NB4 (cell line): ENCODE results near the gene ANKRD6.
A peak's percentile ranks its signal among the peaks of the same experiment; 100 is the strongest.
"Not testable (repeated sequence)": the region's sequence is repeated elsewhere in the genome, so short reads cannot be mapped to it uniquely, and the experiment has no call there.

Experiments used
- DNase-seq: peaks from one replicate; pipeline ENCODE4 v3.0.0; 2010; ENCODE audit warnings: low read depth
- H3K4me3 ChIP-seq: one replicate; pipeline ENCODE4 v1.5.1; 2011; ENCODE audit warnings: mild to moderate bottlenecking, low read depth, low read length, moderate library complexity
- CTCF ChIP-seq: IDR thresholded peaks from one replicate; pipeline ENCODE4 v1.5.1; 2012; ENCODE audit warnings: low read depth, low read length
- MAX ChIP-seq: IDR thresholded peaks from 2 replicates; pipeline ENCODE4 v1.6.1; 2011; ENCODE audit warnings: low read depth, low read length
- MYC ChIP-seq: IDR thresholded peaks from 2 replicates; pipeline ENCODE4 v1.6.1; 2011; ENCODE audit warnings: low read depth, low read length
- POLR2A ChIP-seq: IDR thresholded peaks from 2 replicates; pipeline ENCODE4 v1.6.1; 2011; ENCODE audit warnings: mild to moderate bottlenecking; ENCODE audit not compliant: insufficient read length; ENCODE audit errors: extremely low read depth

The ANKRD6 gene

GRCh38 chr6:89615882-89616281, 182.9 kb downstream of the ANKRD6 start:
- TF ChIP-seq MAX (no peak), POLR2A (no peak), CTCF (no peak), MYC (no peak)
- no peak overlapping the region for H3K4me3 ChIP-seq
- no peak for DNase-seq

GRCh38 chr6:89616531-89616930, 183.6 kb downstream of the ANKRD6 start:
- no peak for DNase-seq
- no peak overlapping the region for H3K4me3 ChIP-seq
- TF ChIP-seq CTCF = no peak

- TF ChIP-seq MYC (no peak), CTCF (no peak), MAX (no peak), POLR2A (no peak)
- no peak overlapping the region for H3K4me3 ChIP-seq
Observed at GRCh38 chr6:89618026-89618425, 185.1 kb downstream of the ANKRD6 start.

GRCh38 chr6:89619567-89619966, 186.6 kb downstream of the ANKRD6 start:
- no peak for DNase-seq
- no peak for TF ChIP-seq MYC
- TF ChIP-seq CTCF = no peak
- TF ChIP-seq POLR2A = no peak
- no peak for TF ChIP-seq MAX

More at GRCh38 chr6:89618026-89618425, 185.1 kb downstream of the ANKRD6 start:
- no peak for DNase-seq

GRCh38 chr6:89623749-89624148, 190.8 kb downstream of the ANKRD6 start:
- H3K4me3 ChIP-seq = no peak overlapping the region
- no peak for TF ChIP-seq MAX
- no peak for TF ChIP-seq CTCF
- no peak for TF ChIP-seq MYC
- TF ChIP-seq POLR2A = no peak
- DNase-seq = peak; percentile 24

More at GRCh38 chr6:89619567-89619966, 186.6 kb downstream of the ANKRD6 start:
- H3K4me3 ChIP-seq = no peak overlapping the region

- no peak overlapping the region for H3K4me3 ChIP-seq
- no peak for DNase-seq
- TF ChIP-seq MYC (no peak), POLR2A (no peak), CTCF (no peak), MAX (no peak)
Observed at GRCh38 chr6:89630488-89630887, 197.5 kb downstream of the ANKRD6 start.

GRCh38 chr6:89636412-89636811, 203.5 kb downstream of the ANKRD6 start:
- H3K4me3 ChIP-seq, DNase-seq: not testable (repeated sequence)
